KMS-11 (cell line): Measurements from ENCODE around the gene CISTR.
"Not testable (repeated sequence)": the region's sequence is repeated elsewhere in the genome, so short reads cannot be mapped to it uniquely, and the experiment has no call there.

Source experiments
- H2AFZ ChIP-seq: fragments of 200-600 bp; sonication (generic); 2 replicates; pipeline ENCODE4 v1.6.1; 2016; ENCODE audit warnings: antibody characterized with exemption, mixed run types, low read depth
- H3K27ac ChIP-seq: fragments of 200-600 bp; sonication (generic); 2 replicates; pipeline ENCODE4 v1.6.1; 2016; ENCODE audit warnings: mild to moderate bottlenecking, mixed run types
- H3K27me3 ChIP-seq: fragments of 200-600 bp; sonication (generic); 2 replicates; pipeline ENCODE4 v1.6.1; 2017; ENCODE audit warnings: mild to moderate bottlenecking, low read depth, mixed run types, moderate library complexity; ENCODE audit not compliant: insufficient read depth
- H3K36me3 ChIP-seq: fragments of 200-600 bp; sonication (generic); 2 replicates; pipeline ENCODE4 v1.6.1; 2017; ENCODE audit warnings: mild to moderate bottlenecking, mixed run types; ENCODE audit not compliant: insufficient read depth
- H3K4me1 ChIP-seq: fragments of 200-600 bp; sonication (generic); 2 replicates; pipeline ENCODE4 v1.6.1; 2016; ENCODE audit warnings: mild to moderate bottlenecking, low read depth, mixed run types; ENCODE audit not compliant: poor library complexity, severe bottlenecking
- H3K4me2 ChIP-seq: fragments of 200-600 bp; sonication (generic); 2 replicates; pipeline ENCODE4 v1.7.0; 2016; ENCODE audit warnings: mild to moderate bottlenecking, mixed run types
- H3K4me3 ChIP-seq: fragments of 200-600 bp; sonication (generic); IDR thresholded peaks from 2 replicates; pipeline ENCODE4 v1.6.1; 2017; ENCODE audit warnings: low read depth, low read length, mixed read lengths; ENCODE audit not compliant: insufficient read depth
- H3K79me2 ChIP-seq: fragments of 200-600 bp; sonication (generic); 2 replicates; pipeline ENCODE4 v1.6.1; 2016; ENCODE audit warnings: low read depth, mixed run types; ENCODE audit not compliant: insufficient read depth
- H3K9ac ChIP-seq: fragments of 200-600 bp; sonication (generic); 2 replicates; pipeline ENCODE4 v1.6.1; 2016; ENCODE audit warnings: mild to moderate bottlenecking, mixed run types
- H4K20me1 ChIP-seq: fragments of 200-600 bp; sonication (generic); 2 replicates; pipeline ENCODE4 v1.6.1; 2016; ENCODE audit warnings: mild to moderate bottlenecking, mixed run types; ENCODE audit not compliant: insufficient read depth
- CTCF ChIP-seq: fragments of 200-600 bp; sonication (generic); conservative IDR thresholded peaks from 2 replicates; pipeline ENCODE4 v1.6.1; 2017; ENCODE audit warnings: low read depth, mild to moderate bottlenecking, antibody characterized with exemption, low read length, moderate library complexity, mixed read lengths

The CISTR gene

DNA sequence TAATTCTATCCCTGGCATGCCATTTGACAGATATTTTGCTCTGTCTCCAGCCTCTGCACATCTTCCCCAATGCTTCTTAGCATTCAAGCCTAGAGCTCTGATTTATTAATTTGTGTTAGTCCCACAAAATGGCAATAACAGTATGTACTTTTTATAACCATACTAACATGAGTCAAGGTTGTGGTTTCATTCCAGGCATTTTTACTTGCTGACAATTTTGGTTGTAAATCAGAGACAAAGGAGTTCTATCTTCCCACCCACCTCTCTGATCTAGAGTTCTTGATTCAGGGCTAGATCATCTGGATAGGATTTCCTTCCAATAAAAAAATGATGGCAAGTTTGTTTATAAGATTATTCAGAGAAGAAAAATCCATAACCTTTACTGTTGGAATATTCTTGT lies 18.5 kb upstream of the CISTR start:
- Histone ChIP-seq H3K79me2 (no peaks in the 10 kb centered on the region), H3K4me1 (no peaks in the 10 kb centered on the region), H3K27me3 (peaks cover 5% of the 10 kb centered on the region; the same call in 1 of the 2 replicates), H3K4me3 (no peak overlapping the region), H4K20me1 (no peaks in the 10 kb centered on the region), H3K4me2 (no peak overlapping the region), H3K9ac (no peak overlapping the region), H2AFZ (no peak overlapping the region), H3K36me3 (no peaks in the 10 kb centered on the region), H3K27ac (no peak overlapping the region)
- no peak for TF ChIP-seq CTCF

DNA sequence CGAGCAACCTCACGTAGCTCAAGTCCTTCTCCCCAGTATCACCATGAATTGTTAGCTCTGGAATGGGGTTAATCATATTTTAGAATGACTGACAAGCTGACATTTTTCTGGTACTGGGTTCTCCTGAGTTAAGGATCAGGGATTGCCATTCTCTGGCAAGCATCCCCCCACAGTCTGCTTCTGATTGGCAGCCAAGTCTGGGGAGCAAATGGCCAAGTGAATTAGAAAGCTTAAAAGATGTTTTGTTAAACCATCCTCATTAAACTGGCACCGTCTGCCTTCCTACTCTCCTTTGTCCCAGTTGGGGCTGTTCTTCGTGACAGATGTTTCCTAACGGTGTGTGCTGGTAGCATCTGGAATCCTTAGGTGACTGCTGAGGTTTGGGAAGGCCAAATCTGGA lies 17.2 kb upstream of the CISTR start:
- no peaks in the 10 kb centered on the region for H4K20me1 ChIP-seq
- no peak overlapping the region for H3K4me3 ChIP-seq
- no peak overlapping the region for H3K4me2 ChIP-seq
- no peaks in the 10 kb centered on the region for H3K4me1 ChIP-seq
- no peak for TF ChIP-seq CTCF
- H3K27ac ChIP-seq = no peak overlapping the region
- no peaks in the 10 kb centered on the region for H3K79me2 ChIP-seq
- H3K36me3 ChIP-seq = no peaks in the 10 kb centered on the region
- peaks cover 5% of the 10 kb centered on the region; the same call in 1 of the 2 replicates for H3K27me3 ChIP-seq
- no peak overlapping the region for H2AFZ ChIP-seq
- no peak overlapping the region for H3K9ac ChIP-seq

- Histone ChIP-seq H2AFZ (no peak overlapping the region), H3K79me2 (no peaks in the 10 kb centered on the region), H3K4me1 (no peaks in the 10 kb centered on the region), H3K9ac (no peak overlapping the region), H4K20me1 (no peaks in the 10 kb centered on the region), H3K27me3 (peaks cover 17% of the 10 kb centered on the region; the same call in 1 of the 2 replicates), H3K4me2 (no peak overlapping the region), H3K36me3 (no peaks in the 10 kb centered on the region), H3K27ac (no peak overlapping the region), H3K4me3 (no peak overlapping the region)
- TF ChIP-seq CTCF = no peak
Observed at GRCh38 chr12:53766881-53767280, 15.1 kb upstream of the CISTR start.

GRCh38 chr12:53765891-53766290 lies 14.1 kb upstream of the CISTR start:
- peaks cover 19% of the 10 kb centered on the region; the same call in 1 of the 2 replicates for H3K27me3 ChIP-seq
- no peak overlapping the region for H3K27ac ChIP-seq
- H3K9ac ChIP-seq = no peak overlapping the region
- H3K79me2 ChIP-seq = no peaks in the 10 kb centered on the region
- no peaks in the 10 kb centered on the region for H3K36me3 ChIP-seq
- H4K20me1 ChIP-seq = no peaks in the 10 kb centered on the region
- no peak for TF ChIP-seq CTCF
- no peak overlapping the region for H2AFZ ChIP-seq
- no peak overlapping the region for H3K4me2 ChIP-seq
- H3K4me1 ChIP-seq = no peaks in the 10 kb centered on the region
- H3K4me3 ChIP-seq = no peak overlapping the region

DNA sequence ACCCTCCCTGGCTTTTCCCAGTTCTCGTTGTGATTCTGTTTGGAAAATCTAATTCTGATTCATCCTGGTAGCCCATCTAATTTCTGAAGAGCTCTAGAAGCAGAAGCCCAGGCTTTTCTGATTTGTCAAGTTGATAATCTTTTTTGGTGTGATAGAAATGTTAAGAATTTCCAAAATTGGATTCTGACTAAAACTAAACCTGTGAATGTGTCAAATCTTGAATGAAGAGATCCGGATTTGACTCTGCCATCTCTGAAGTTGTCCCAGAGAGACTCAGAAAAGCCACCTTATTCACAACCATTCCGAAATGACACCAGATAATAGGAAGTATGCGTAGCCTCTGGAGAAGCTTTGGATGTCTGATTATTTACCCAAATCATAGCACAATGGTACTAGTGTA lies 12.8 kb upstream of the CISTR start:
- H3K4me1 ChIP-seq = no peaks in the 10 kb centered on the region
- no peaks in the 10 kb centered on the region for H3K36me3 ChIP-seq
- no peak overlapping the region for H2AFZ ChIP-seq
- H3K79me2 ChIP-seq = no peaks in the 10 kb centered on the region
- no peaks in the 10 kb centered on the region for H4K20me1 ChIP-seq
- H3K9ac ChIP-seq = no peak overlapping the region
- no peak overlapping the region for H3K4me3 ChIP-seq
- H3K27me3 ChIP-seq = peaks cover 28% of the 10 kb centered on the region
- H3K4me2 ChIP-seq = no peak overlapping the region
- H3K27ac ChIP-seq = no peak overlapping the region
- TF ChIP-seq CTCF = no peak

DNA sequence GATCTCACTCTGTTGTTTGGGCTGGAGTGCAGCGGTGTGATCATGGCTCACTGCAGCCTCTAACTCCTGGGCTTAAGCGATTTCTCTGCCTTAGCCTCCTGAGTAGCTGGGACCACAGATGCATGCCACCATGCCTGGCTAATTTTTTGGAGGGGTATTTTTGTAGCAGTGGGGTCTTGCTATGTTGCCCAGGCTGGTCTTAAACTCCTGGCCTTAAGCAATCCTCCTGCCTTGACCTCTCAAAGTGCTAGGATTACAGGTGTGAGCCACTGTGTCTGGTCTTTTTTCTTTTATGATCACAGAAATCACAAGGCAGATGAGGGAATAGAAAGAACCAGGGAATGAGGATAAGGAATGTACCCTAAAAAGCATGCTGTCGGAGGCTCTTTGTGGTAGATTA lies 11.0 kb upstream of the CISTR start:
- not testable (repeated sequence) for H3K79me2 ChIP-seq, H3K27ac ChIP-seq

More for the DNA sequence above, 11.0 kb upstream of the CISTR start:
- not testable (repeated sequence) for H3K4me1 ChIP-seq, H3K4me2 ChIP-seq, H3K9ac ChIP-seq, H3K36me3 ChIP-seq, H3K4me3 ChIP-seq, H4K20me1 ChIP-seq, H2AFZ ChIP-seq
- peaks cover 47% of the 10 kb centered on the region for H3K27me3 ChIP-seq
